KG1 (cell line): ENCODE measurements around the gene FEZF2.

ENCODE experiments used
- DNase-seq: peaks from one replicate; lab custom pipeline; 2025; lab: John Stamatoyannopoulos, UW

Gene FEZF2

GRCh38 chr3:62373215-62373614 is at the start of gene FEZF2:
Gene FEZF2 (minus strand): TSS chr3:62373550. CDS start chr3:62372868, 682 bp downstream.
- no peak for DNase-seq

- DNase-seq, result no peak
These were observed 47.9 kb upstream of the FEZF2 start for GRCh38 chr3:62421207-62421606.

GRCh38 chr3:62416144-62416543 is 42.8 kb upstream of the FEZF2 start:
- no peak for DNase-seq

GRCh38 chr3:62415312-62415801 is 42.0 kb upstream of the FEZF2 start:
- DNase-seq, result no peak

DNA sequence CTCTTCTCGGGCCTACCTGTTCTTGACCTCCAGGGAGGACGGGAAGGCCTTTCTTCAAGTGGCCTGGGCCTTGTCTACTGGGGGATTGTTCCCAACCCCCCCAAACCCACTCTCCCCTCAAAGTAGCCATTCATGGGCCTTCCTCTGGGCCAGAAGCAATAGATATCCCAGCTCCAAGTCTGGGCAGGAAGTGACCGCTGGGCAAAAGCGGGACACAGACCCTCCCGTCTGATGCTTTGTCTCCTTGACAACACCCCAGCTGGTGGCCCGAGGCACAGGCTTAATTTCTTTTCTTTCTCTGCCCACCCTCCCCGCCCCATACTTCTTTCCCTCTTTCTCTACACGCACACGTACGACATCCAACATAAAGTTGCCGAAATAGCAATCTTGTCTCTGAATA is 41.4 kb upstream of the FEZF2 start:
- no peak for DNase-seq

DNA sequence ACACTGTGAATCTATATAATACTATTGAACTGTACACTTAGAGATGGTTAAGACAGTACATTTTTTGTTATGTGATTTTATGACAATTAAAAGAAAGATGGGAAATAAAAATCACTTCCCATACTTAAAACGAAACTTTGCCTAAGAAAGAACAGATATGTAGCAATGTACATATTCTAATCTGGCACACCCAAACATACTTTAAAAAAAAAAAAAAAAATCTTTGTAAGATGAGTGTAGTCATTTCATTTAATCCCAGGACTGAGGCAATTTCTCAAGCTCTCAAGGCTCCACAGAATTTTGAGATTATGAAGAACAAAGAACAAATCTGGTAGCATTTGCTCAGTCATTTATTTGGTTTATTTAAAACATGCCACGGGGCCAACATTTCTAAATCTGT is 40.3 kb upstream of the FEZF2 start:
- DNase-seq, result no peak

- DNase-seq, result no peak
These were observed 33.6 kb upstream of the FEZF2 start for GRCh38 chr3:62406945-62407344.

- no peak for DNase-seq
These were observed 32.2 kb upstream of the FEZF2 start for GRCh38 chr3:62405566-62405965.

GRCh38 chr3:62405135-62405534 is 31.8 kb upstream of the FEZF2 start:
- DNase-seq, result no peak

DNA sequence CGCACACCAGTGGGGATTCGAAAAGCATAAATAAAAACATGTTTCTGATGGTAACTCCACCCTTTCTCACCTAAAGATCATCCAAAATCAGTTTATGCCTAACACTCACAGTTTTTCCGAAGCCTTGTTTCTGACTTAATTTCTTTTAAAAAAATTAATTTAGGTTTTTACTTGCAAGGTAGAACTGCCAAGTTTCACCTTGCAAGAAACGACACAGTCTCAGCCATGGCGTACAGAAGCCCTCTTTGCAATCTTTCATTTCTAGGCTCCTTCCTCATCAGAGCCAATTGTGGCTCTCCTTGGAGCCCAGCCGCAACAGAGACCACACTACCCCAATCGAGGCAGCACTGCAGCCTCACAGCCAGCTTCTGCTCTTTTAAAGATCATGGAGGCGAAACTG is 31.0 kb upstream of the FEZF2 start:
- no peak for DNase-seq

DNA sequence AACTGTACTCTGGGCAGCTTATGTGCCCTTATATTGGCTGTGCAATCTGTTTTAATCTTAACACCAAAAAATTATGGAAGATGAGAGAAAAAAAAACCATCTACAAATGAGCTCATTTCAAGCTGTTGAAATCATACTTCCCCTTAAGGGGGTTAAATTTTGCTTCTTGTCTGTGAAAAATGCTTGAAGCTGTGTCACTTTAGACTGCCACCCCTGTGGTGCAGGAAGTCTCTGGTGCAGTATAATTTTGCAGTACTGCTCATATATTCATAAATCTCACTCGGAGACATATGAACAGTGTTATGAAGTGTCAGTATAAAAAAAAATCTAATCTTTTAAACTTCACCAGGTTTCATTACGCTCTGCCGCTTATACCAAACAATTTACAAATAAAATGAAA is 30.4 kb upstream of the FEZF2 start:
- no peak for DNase-seq

- DNase-seq, result no peak
These were observed 19.4 kb upstream of the FEZF2 start for GRCh38 chr3:62392626-62393292.

GRCh38 chr3:62387251-62387650 is 13.9 kb upstream of the FEZF2 start:
- DNase-seq, result no peak

DNA sequence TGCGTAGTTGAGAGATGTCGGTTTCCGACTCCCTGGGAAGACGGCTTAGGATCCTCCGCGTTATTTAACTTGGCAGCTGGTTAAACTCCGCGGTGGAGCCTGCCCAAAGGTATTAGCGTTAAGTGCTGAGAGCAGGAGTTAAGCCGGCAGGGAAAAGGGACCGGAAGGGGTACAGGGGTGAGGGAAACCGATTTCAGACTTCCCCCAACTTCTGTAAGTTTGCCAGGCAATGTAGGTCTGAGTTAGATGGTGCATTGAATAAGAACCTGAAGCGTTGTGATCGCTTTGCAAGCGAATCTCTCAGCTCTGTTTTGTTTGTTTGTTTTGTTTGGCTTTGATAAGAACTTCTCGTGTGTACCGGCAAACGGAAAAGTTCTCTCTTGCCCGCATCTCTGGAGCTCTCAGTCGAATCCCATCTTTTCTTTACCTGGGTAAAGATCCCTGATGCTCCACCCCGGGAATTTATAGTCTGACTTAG is 6.0 kb upstream of the FEZF2 start:
- no peak for DNase-seq

DNA sequence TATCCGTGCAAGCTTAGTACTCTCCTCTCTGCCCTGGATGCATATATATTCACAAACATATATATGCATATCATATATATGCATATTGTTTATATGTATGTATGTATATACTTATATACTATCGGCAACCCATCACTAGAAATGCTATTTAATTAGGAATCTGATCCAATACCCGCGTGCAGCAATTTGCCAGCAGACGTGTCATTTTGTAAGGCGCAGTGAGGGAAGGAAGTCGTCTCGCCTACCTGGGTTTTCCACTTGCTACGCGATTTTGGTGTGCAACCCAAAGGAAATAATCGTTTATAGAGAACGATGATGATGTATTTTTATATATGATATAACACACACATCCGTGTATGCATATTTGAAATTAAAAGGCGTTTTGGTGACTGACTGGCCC is 5.6 kb upstream of the FEZF2 start:
- DNase-seq, result no peak

DNA sequence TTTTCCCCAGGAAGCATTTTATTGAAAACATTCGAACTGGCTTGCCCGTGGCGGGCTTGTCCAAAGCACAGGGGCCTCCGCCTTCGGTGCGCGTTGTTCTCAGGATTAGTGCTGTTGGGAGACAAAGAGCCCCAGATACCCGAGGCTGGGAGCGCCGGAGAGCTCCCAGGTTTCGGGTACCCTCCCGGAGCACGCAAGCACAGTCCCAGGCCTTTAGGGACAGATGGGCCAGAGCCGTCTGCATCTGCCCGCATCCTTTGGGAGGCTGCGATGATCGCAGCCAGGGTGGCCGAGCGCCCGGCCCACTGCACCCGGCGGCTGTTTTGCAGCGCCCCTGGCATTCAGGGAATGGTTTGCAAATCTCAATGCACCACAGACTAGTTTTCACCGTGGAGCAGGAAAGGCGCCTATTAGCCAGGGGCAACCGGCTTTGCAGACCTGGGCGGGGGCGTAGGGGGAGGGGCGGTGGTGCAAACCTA is 5.0 kb upstream of the FEZF2 start:
- DNase-seq, result no peak

- no peak for DNase-seq
These were observed 3.8 kb upstream of the FEZF2 start for GRCh38 chr3:62376906-62377877.

DNA sequence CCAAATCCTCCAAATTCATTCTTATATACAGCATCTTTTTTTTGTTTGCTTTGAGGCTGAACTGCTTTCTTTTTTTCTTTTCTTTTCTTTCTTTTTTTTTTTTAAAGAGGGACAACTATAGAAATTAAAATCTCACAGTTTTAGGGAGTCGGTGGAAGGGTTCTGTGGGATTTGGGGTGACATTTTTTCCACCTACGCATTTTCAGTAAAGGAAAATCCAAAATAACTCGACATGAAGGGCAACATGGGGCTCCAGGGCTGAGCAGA is 3.0 kb upstream of the FEZF2 start:
- no peak for DNase-seq

DNA sequence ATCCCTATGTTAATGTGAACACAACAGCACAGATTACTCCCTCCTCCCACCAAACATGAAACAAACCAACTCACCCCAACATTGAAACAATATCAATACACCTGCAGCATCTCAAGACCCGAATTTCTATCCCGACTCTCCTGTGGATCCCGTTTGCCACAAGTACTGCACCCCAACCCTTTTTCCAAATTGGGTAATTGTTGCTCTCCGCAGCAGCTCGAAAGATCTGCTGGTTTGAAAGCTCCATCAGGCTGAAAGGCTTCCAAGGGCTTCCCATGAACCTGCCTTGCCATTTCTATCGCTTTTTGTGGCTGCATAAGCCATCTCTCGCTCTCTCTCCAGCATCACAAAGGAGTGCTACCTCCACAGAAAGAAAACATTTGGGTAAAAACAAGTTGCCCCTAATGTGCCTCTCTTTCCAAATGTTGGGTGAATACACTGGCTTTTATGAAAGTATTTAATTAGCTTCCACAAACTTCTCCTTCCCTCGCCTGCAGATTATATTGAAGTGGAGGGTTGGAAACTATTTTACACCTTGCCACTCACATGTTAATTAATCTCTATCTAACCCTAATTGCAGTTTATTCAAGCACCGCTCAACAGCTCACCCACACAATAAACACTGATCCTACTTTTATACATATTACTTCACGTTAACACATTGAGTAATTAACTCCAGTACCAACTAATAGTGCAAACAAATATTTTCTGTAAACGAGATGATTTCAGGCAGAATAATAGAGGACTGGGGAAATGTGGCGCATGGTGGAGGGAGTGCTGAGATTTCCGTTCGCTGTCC is 2.5 kb upstream of the FEZF2 start:
- no peak for DNase-seq

- no peak for DNase-seq
These were observed 1.2 kb upstream of the FEZF2 start for GRCh38 chr3:62374341-62375218.

- DNase-seq, result no peak
These were observed 474 bp upstream of the FEZF2 start for GRCh38 chr3:62373714-62374333.
